CD4-positive, alpha-beta T cell treated with Interleukin-17A for 4 hours (primary cell): Measurements from ENCODE around the gene GPBP1.
"Not testable (repeated sequence)": the region's sequence is repeated elsewhere in the genome, so short reads cannot be mapped to it uniquely, and the experiment has no call there.

Experiments used
- DNase-seq: peaks from one replicate; pipeline ENCODE4 v3.0.0-alpha.2; 2020; ENCODE audit warnings: mixed read lengths

GPBP1 gene

DNA sequence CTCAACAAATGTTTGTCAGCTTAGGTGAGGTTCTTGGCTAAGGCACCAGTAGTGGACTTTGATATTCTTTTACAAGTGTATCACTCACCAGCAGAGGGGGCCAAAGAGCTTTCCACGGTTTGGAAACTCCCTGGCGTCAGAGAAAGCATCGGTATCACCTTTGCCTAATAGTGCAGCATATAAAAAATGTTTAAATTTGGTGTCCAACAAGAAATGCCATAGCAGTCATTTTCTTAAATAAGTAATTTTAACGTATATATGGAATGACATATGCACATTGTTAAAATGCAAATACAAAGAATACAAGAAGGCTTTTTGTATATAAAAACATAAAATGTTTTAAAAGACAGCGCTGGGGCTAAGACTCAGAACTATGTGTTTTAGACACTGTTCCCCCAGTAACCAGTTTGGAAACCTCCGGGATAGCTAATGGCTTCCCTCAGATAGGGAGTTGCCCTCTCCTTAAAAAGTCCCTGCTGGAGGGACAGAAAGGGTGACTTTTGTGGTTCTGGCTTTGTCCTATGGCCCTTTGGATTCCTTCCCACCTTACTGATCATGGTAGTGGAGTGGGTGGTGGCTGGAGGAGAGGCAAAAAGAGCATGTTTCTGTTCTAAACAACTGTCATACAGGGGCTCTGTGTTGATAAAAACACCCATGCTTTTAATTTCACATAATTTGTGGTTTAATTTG lies 124.6 kb downstream of the GPBP1 start:
- peak; percentile 93 for DNase-seq

DNA sequence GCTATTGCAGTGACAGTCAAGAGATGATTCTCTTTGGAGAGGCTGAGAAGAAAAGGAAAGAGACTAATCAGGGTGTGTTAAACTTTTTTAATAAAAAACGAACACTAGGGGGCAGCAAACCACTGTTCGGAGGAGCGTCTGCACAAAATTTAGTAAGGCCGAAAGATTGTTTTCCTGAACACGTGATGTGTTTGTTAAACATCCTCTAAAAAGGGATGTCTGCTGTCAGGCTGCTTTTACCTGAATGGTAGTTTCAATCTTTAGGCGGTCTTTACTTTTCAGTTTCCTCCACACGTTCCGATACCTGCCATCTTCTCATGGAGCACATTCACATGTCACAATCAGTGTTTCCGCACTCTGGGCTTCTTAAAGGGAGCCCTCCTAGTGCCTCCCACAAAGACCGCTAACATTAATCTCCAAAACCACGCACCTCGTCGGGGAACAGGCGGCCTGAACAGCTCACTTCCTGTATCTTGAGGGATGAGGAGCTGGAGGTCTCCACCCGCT lies 125.2 kb downstream of the GPBP1 start:
- peak; percentile 55 for DNase-seq

DNA sequence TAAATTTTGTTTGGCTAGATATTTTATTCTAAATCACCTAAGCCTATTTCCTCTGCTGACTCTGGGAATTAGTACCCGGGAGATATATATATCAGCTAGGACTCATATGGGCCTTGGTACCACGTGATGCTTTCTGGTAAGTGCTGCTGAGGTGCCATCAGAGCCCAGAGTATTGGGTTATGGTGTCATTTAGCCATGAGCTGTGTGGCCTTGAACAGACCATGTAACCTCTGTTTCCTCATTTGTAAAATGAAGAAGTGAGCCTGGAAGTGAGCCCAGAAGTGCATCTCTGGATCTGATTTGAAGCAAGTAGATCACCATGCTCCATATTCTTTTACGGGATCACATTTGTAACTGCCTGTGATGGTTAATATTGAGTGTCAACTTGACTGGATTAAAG lies 126.1 kb downstream of the GPBP1 start:
- no peak for DNase-seq

DNA sequence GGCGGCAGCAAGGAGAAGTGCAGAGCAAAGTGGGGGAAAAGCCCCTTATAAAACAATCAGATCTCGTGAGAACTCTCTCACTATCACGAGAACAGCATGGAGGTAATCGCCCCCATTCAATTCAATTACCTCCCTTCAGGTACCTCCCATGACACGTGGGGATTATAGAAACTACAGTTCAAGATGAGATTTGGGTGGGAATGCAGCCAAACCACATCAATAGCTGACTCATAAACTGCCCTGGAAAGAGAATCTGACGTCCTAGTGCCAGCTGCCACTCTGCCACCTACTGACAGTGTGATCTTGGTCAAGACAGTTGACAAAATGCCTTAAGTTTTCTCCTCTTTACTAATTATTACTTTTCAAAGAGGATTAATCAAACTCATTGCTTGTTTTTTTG lies 128.3 kb downstream of the GPBP1 start:
- peak; percentile 61 for DNase-seq

DNA sequence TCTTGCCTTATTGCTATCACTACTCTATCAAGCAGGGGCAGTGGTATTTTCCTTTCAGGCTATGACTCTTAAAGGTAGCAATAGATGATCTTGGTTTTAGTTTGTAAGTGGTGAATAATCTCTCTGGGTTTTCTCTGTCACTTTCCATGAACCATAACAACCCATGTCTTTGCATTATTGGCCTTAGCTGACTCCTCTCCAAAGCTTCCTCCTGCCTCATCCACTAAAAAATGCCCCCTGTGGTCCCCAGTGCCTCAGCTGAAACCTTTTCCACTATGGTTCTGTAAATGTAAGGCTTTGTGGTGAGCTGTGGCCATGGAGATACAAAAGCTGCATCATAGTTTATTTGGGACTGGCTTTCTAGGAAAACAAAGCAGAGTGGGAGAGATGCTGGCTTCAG lies 128.8 kb downstream of the GPBP1 start:
- no peak for DNase-seq

DNA sequence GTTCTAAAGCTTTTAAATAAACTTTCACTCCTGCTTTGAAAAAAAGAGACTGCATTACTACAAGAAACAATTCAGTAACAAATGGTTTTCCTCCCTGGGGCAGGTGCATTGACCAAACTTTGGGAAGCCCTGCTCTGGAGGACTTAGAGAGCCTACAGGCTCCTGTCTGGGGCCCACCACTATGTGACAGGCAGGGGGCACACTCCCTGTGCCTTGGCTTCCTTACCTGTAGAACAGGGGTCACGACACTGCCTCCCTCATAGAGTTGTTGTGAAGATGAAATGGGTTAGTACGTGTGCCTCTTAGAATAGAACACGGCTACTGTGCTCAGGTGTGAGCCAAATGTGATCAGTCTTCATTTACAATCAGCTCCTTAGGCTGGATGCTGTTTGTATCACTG lies 130.1 kb downstream of the GPBP1 start:
- DNase-seq: no peak

DNA sequence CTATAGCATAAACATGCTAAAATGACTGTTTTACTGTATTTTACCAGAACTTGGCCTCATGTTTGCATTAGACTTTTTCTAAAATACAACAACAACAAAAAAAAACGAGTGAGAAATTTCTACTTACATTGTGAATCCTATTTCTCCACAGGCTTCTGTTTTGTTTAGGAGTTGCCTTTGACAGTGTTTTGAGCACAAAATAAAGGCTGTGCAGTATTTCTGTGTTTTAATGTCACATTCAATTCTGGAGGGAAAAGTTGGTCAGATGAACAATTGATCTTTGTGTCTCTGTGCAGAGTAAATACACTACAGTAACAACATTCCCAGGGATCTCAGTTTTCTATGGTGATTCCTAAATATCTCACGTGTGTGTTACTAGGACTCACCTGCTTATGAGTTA lies 131.1 kb downstream of the GPBP1 start:
- no peak for DNase-seq

DNA sequence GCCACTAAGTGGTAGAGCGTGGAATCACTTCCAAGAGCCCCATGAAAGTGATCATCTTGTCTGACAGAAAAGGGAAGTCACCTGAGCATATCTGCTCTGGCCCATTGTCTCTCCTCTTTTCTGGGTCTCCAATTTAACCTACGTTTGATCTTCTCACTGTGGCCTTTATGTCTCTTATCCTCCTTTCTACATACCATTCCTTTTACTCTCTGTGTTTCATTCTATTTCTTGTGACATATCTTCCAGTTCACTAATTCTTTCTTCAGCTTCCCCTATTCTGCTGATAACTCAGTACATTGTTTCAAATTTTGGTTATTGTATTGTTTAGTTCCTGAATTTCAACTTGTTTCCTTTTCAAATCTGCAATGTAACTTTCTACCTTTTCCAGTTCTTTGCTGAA lies 132.5 kb downstream of the GPBP1 start:
- DNase-seq: no peak

DNA sequence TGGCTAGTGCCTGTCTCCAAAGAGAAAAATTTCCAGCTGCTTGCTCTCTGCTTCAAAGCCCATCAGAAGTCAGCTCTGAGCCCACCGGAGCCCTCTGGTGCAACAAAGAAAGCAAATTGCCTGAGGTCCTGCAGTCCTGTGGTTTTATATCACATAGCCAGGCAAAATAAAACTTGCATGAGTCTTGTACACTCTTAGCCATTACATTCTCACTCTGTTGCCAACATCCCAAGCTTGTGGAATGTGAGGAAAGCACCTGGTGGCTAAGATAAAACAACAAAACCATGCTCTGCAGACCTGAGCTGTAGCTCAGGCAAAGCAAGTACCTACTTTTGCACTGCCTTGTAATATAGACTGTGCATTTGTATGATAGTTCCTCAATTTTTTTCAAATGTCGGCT lies 133.7 kb downstream of the GPBP1 start:
- no peak for DNase-seq

DNA sequence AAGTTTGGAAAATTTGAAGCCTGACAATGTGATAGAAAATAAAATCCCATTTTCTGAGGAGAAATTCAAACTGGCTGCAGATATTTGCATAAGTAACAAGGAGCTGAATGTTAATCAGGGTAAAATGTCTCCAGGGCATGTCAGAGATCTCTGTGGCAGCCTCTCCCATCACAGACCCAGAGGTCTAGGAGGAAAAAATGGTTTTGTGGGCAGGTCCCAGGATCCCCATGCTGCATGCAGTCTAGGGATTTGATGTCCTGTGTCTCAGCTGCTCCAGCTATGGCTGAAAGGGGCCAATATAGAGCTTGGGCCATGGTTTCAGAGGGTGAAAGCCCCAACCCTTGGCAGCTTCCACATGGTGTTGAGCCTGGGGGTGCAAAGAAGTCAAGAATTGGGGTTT lies 135.2 kb downstream of the GPBP1 start:
- not testable (repeated sequence) for DNase-seq

DNA sequence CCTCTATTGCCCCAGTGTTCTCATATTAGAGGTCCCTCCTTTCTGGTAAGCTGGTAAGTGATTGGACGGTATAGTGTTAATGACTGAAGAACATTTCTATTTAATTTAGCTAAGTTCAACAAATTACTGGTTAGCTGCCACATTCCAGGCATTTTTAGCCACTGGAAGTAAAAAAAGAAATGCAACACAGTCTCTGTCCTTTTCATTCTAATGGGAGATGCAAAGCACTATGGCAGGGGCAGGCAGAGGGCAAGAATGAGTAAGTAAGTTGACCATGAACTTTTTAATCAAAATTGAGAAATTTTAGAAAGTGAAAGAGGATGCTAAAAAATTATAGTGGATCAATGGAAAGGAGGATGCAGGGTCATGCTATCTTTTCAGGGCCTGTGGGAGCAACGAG lies 137.4 kb downstream of the GPBP1 start:
- DNase-seq: no peak

DNA sequence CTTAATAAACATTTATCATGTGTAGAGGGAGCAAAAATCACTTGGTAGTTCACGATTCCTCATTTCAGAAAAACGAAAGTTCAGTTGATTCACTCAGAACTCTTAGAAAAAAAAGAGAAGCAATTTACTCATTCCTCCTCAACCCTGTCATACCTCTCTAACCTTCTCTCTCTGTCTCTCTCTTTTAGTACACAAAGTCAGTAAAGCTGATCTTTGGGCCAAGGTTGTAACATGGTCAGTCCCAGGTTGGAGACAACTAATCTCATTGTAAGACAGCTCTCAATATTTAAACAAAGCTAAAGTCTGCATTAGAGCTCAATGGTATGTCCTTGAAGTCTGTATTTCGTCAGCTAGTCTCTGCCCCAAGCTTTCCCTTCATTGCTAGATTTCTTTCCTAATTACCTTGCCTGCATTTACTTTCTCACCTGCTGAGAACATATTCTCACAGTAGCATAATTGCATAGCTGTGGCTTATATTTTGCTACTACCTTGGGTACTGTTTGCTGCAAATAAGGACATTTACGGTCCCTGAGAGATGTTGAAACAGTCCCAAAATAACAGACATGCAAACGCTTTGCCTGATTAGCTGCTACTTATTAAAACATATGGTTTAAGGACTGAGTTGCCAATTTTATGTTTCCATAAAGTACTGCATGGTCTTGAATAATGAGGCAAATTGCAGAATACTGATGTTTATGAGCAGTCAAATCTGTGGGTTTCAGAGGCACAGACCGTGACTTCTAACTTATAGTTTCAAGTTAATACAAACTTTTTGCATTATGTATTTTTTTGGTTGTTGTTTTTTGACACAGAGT lies 138.3 kb downstream of the GPBP1 start:
- no peak for DNase-seq

DNA sequence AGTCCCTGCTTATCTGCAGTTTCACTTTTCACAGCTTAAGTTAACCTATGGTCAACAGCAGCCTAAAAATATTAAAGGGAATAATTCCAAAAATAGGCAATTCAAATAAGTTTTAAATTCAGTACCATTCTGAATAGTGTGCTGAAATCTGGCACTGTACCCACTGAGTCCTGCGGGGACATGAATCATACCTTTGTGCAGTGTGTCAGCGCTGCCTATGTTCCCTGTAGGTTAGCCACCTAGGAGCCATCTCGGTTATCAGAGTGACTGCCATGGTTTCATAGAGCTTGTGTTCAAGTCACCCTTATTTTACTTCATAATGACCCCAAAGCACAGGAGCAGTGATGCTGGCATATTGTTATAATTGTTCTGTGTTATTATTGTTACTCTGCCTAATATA lies 139.9 kb downstream of the GPBP1 start:
- no peak for DNase-seq
